Neural progenitor cell (in vitro differentiated cells): ENCODE data around the gene TNFRSF25.

ENCODE experiments used
- CTCF ChIP-seq: fragments of 200-600 bp; sonication (generic); IDR thresholded peaks from 2 replicates; pipeline ENCODE4 v1.5.1; 2017; ENCODE audit warnings: antibody characterized with exemption, mild to moderate bottlenecking
- EZH2 ChIP-seq: fragments of 200-600 bp; sonication (generic); IDR thresholded peaks from 2 replicates; pipeline ENCODE4 v1.6.1; 2017; ENCODE audit warnings: antibody characterized with exemption, mild to moderate bottlenecking, moderate library complexity
- EZH2phosphoT487 ChIP-seq: fragments of 200-600 bp; sonication (generic); IDR thresholded peaks from 2 replicates; pipeline ENCODE4 v1.6.1; 2017; ENCODE audit warnings: antibody characterized with exemption

GRCh38 chr1:6459850-6460265 lies 6.1 kb downstream of the TNFRSF25 start:
- no peak for TF ChIP-seq CTCF
- no peak for TF ChIP-seq EZH2
- TF ChIP-seq EZH2phosphoT487, result no peak
